Fibroblast of peridontal ligament (primary cell): ENCODE measurements around the gene COL18A1.
"Not testable (repeated sequence)": the region's sequence is repeated elsewhere in the genome, so short reads cannot be mapped to it uniquely, and the experiment has no call there.

ENCODE experiments used
- DNase-seq: peaks from one replicate; pipeline ENCODE4 v3.0.0-alpha.2; 2010; ENCODE audit errors: extremely low read depth

Gene COL18A1

GRCh38 chr21:45517249-45518065, 112.5 kb downstream of the COL18A1 start:
- DNase-seq: no peak

DNA sequence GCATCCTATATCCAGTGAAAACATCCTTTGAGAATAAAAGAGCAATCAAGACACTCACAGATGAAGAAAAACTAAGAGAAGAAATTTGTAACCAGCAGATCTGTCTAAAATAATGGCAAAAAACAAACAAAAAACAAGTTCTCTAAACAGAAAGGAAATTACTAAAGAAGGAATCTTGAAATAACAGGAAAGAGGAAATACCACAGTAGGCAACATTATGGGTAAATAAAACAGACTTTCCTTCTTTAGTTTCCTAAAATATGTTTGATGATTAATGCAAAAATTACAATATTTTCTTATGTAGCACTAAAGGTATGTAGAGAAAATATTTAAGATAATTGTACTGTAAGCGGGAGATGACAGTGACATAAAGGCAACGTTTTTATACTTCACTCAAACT, 113.8 kb downstream of the COL18A1 start:
- DNase-seq: no peak

DNA sequence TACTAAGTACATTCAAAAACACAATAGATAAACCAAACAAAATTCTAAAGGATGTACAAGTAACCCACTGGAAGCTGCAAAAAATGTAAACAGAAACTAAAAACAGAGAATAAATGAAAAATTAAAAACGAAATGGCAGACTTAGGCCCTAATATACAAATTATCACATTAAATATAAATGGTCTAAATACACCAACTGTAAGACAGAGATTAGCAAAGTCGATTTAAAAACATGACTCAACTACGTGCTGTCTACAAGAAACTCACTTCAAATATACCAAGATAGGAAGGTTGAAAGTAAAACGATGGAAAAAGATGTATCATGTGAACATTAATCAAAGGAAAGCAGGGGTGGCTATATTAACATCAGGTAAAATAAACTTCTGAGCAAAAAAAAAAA, 114.2 kb downstream of the COL18A1 start:
- DNase-seq: no peak

DNA sequence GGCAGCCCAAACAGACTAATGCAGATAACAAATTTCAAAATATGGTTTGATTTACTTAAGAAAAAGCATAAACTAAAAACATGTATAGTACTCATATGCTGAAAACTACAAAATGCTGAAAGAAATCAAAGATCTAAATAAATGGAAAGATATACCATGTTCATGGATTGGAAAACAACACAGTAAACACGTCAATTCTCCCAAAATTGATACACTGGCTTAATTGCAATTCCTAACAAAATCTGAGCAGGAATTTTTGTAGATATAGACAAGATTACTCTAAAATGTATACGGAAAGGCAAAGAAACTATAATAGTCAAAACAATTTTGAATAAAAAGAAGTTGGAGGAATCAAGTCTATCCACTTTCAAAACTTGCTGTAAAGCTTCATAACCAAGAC, 116.3 kb downstream of the COL18A1 start:
- DNase-seq: no peak

- no peak for DNase-seq
Measured at GRCh38 chr21:45522381-45522780, 117.4 kb downstream of the COL18A1 start.

DNA sequence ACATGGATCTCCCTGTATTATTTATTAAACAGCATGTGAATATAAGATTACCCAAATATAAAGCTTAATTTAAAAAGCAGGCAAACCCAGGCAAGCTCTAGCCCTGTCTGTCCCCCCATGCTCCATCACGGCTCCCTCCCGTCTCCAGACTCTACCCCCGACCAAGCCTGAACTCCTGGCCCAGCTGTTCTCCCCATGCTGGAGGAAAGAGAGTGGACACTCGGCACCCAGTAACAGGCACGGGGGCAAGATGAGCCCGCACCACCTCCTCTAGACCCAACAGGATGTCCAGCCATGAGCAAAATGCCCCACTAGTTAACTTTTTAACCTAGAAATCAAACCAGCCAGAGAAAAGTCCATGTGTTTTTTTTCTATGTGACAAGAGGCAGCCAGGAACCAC, 118.0 kb downstream of the COL18A1 start:
- no peak for DNase-seq

GRCh38 chr21:45523411-45524101, 118.6 kb downstream of the COL18A1 start:
- DNase-seq: no peak

- DNase-seq: no peak
Measured at GRCh38 chr21:45524756-45525152, 119.8 kb downstream of the COL18A1 start.

GRCh38 chr21:45525153-45525909, 120.4 kb downstream of the COL18A1 start:
- DNase-seq: no peak

GRCh38 chr21:45525910-45526306, 120.9 kb downstream of the COL18A1 start:
- DNase-seq: no peak

DNA sequence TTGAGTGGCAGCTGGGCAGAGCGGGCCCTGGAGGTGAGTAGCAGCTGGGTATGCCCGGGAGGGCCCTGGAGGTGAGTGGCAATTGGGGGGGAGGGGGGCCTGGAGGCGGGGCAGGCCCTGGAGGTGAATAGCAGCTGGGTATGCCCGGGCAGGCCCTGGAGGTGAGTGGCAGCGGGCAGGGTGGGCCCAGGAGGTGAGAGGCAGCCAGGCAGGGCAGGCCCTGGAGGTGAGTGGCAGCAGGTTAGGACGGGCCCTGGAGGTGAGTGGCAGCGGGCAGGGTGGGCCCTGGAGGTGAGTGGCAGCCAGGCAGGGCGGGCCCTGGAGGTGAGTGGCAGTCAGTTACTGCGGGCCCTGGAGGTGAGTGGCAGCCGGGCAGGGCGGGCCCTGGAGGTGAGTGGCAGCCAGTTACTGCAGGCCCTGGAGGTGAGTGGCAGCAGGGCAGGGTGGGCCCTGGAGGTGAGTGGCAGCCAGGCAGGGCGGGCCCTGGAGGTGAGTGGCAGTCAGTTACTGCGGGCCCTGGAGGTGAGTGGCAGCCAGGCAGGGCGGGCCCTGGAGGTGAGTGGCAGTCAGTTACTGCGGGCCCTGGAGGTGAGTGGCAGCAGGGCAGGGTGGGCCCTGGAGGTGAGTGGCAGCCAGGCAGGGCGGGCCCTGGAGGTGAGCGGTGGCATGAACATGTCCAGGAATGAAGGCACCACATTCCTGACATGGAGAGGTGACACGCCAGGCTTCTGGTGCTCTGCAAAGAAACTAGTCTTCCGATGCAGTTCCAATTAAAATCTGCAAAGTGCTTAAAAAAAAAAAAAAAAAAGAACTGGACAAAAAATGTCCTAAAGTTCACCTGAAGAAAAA, 122.4 kb downstream of the COL18A1 start:
- DNase-seq: not testable (repeated sequence)

DNA sequence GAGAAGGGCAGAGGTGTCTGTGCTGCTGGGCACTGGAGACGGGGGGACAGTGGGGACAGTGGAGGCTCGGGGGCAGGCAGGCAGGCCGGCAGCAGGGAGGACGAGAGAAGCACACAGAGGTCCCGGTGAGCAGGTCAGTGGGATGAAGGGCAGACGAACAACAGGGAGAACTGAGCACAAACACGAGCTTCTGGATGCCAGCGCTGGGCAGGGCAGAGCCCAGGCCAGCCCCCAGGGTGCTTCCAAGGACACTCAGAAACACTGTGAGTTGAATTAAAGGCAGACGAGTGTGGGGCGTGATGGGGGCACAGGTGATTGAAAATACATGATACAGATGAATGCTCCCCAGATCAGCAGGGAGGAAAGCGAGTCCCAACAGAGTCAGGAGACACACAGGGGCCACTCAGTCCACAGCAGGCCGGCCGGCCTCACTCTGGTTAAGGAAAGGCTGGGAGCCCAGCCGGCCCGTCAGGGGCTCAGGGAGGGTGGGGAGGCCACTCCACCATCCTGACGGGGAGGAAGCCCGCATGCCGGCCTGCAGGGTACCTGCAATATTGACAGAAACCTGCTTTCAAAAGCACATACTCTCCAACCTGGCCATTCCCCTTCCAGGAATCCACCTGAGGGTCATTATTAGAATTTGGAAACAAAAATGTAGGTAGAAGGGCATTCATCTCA, 123.2 kb downstream of the COL18A1 start:
- DNase-seq: no peak

DNA sequence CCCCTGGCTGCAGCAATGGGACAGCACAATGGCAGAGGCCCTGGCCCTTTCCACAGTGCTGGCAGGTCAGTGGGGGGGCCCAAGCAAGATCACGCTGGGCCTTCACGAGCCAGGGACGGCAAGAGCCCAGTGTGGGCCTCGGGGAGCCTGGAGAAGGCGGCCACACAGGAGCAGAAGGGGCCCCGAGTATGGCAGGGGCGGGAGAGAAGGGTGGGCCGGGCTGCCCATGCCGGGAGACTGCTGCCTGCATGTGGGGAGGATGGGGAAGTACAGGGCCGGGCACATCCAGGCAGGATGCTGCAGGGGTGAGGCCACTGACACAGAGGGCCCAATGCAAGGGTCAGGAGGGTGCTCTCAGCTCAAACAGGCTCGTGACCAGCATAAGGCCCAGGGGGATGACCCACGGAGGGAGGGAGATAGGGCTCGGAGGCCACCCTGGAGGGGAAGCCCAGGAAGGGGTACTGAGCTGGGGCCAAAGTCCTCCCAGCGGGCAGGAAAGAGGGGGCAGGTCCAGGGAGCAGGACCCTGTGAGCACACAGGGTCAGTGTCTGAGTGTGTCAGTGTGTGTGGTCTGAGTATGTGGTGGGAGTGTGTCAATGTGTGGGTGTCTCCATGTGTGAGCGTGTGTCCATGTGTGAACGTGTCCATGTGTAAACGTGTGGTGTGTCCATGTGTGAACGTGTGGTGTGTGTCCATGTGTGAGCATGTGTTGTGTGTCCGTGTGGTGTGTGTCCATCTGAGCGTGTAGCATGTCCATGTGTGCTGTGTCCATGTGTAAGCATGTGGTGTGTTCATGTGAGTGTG, 124.2 kb downstream of the COL18A1 start:
- no peak for DNase-seq

DNA sequence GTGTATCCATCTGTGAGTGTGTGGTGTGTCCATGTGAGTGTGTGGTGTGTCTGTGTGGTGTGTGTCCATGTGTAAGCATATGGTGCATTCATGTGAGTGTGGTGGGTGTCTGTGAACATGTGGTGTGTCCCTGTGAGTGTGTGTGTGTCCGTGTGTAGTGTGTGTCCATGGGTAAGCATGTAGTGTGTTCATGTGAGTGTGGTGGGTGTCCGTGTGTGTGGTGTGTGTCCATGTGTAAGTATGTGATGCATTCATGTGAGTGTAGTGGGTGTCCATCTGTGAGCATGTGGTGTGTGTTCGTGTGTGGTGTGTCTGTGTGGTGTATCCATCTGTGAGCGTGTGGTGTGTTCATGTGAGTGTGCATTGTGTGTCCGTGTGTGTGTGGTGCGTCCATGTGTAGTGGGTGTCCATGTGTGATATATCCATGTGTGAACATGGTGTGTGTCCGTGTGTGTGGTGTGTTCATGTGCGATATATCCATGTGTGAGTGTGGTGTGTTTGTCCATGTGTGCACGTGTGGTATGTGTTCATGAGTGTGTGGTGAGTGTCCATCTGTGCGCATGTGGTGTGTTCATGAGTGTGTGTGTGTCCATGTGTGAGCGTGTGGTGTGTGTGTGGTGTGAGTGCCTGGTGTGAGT, 124.9 kb downstream of the COL18A1 start:
- no peak for DNase-seq

- no peak for DNase-seq
Measured at GRCh38 chr21:45530423-45531113, 125.6 kb downstream of the COL18A1 start.

DNA sequence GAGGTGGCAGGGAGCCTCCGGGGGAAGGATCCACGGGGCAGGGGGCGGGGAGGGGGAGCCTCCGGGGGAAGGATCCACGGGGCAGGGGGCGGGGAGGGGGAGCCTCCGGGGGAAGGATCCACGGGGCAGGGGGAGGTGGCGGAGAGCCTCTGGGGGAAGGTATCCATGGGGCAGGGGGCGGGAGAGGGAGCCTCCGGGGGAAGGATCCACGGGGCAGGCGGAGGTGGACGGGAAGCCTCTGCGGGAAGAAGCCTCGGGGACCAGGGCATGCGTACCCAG, 126.1 kb downstream of the COL18A1 start:
- not testable (repeated sequence) for DNase-seq

DNA sequence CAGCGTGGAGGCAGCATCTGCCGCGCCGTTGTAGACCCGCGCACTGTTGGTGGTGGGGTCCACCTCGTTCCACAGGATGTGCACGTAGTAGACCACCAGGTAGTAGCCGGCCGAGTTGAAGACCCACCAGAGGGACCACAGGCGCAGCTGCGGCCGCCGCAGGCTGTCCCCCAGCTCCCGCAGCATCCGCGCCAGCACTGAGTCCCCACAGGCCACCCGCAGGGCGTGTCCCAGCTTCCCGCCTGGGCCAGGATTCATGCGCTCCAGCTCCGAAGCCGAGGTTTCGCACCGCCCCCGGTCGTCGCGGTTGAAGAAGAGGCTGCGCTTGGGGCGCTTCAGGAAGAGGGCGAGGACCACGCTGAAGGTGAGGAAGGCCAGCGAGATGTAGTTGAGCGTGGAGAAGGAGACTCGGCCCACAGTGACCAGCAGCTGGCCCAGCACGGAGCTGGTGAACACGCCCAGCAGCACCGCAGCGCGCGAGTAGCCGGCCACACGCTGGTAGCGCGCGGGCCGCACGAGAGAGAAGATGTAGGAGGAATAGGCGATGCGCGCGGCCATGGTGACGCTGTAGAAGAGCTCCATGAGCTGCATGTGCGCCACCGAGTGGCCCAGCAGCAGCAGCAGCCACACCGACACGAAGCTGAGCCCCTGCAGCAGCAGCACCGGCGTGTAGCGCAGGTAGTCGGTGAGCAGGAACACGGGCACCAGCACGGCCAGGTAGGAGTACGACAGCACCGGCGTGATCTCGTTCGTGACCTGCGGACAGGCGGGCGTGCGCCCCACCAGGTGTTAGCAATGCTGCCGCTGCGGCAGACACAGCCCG, 126.6 kb downstream of the COL18A1 start:
- no peak for DNase-seq

DNA sequence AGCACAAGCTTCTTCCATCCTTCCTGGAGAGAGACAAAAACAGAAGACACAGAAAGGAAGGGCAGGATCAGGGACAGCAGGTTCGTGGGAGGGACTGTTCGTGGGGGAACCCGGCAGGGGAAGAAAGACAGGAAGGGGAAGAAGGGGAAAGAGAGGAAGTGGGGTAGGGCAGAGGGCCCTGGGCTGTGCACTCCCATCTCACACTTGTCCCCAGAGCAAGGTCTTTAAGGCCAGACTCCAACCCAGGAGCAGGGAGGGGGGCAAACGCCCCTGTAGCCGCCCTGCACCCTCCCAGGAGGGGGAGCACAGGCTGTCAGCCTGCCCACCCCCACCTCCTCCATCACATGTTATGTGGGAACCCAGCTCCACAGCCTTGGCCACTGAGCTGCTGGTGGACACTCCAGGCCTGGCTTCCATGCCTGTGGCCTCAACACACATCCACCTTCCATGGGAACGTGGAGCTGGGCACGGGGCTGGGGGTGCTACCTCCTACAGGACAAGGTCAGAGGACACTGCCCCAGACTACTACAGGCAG, 127.9 kb downstream of the COL18A1 start:
- DNase-seq: no peak
